ENCODE results near the gene TCHP.

The TCHP gene

GRCh38 chr12:109892165-109892715 is 7.8 kb upstream of the TCHP start:
- Histone ChIP-seq H3K9ac (ENCODE audit: low read depth, low read length, poor library complexity, severe bottlenecking) (no peak overlapping the region), H3K9me3 (ENCODE audit: insufficient read depth, low read depth, low read length) (no peaks in the 10 kb centered on the region), H3F3A (ENCODE audit: low read depth) (no peaks in the 10 kb centered on the region), H3K4me3 (ENCODE audit: low read length, poor library complexity, severe bottlenecking) (no peak overlapping the region), H3K4me2 (ENCODE audit: low read depth, low read length, poor library complexity, severe bottlenecking) (no peak overlapping the region), H3K27me3 (ENCODE audit: insufficient read depth, low read length, poor library complexity, severe bottlenecking) (no peaks in the 10 kb centered on the region), H3K79me2 (ENCODE audit: insufficient read depth, low read length) (no peaks in the 10 kb centered on the region), H4K20me1 (ENCODE audit: insufficient read depth, low read length, poor library complexity, severe bottlenecking) (no peaks in the 10 kb centered on the region), H2AFZ (ENCODE audit: low read length) (no peak overlapping the region), H3K9me2 (replicated peaks; ENCODE audit: low read depth, low read length) (no peaks in the 10 kb centered on the region), H3K4me1 (ENCODE audit: insufficient read depth, low read length, poor library complexity, severe bottlenecking) (peaks cover 16% of the 10 kb centered on the region), H3K36me3 (ENCODE audit: insufficient read depth, low read length) (no peaks in the 10 kb centered on the region)
- TF ChIP-seq, protein P1, sequence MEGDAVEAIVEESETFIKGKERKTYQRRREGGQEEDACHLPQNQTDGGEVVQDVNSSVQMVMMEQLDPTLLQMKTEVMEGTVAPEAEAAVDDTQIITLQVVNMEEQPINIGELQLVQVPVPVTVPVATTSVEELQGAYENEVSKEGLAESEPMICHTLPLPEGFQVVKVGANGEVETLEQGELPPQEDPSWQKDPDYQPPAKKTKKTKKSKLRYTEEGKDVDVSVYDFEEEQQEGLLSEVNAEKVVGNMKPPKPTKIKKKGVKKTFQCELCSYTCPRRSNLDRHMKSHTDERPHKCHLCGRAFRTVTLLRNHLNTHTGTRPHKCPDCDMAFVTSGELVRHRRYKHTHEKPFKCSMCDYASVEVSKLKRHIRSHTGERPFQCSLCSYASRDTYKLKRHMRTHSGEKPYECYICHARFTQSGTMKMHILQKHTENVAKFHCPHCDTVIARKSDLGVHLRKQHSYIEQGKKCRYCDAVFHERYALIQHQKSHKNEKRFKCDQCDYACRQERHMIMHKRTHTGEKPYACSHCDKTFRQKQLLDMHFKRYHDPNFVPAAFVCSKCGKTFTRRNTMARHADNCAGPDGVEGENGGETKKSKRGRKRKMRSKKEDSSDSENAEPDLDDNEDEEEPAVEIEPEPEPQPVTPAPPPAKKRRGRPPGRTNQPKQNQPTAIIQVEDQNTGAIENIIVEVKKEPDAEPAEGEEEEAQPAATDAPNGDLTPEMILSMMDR (conservative IDR thresholded peaks at IDR 0.05; ENCODE audit: low read length) = no peak
- no peak for TF ChIP-seq EZH2phosphoT487 (IDR thresholded peaks at IDR 0.05; ENCODE audit: borderline replicate concordance)

GRCh38 chr12:109892748-109893147 is 7.3 kb upstream of the TCHP start:
- Histone ChIP-seq H3K9me2 (replicated peaks; ENCODE audit: low read depth, low read length) (no peaks in the 10 kb centered on the region), H3K9me3 (ENCODE audit: insufficient read depth, low read depth, low read length) (no peaks in the 10 kb centered on the region), H3K27me3 (ENCODE audit: insufficient read depth, low read length, poor library complexity, severe bottlenecking) (no peaks in the 10 kb centered on the region), H3K36me3 (ENCODE audit: insufficient read depth, low read length) (no peaks in the 10 kb centered on the region), H3F3A (ENCODE audit: low read depth) (no peaks in the 10 kb centered on the region), H4K20me1 (ENCODE audit: insufficient read depth, low read length, poor library complexity, severe bottlenecking) (no peaks in the 10 kb centered on the region), H3K79me2 (ENCODE audit: insufficient read depth, low read length) (no peaks in the 10 kb centered on the region), H3K4me1 (ENCODE audit: insufficient read depth, low read length, poor library complexity, severe bottlenecking) (peaks cover 16% of the 10 kb centered on the region), H3K4me3 (ENCODE audit: low read length, poor library complexity, severe bottlenecking) (no peak overlapping the region), H3K4me2 (ENCODE audit: low read depth, low read length, poor library complexity, severe bottlenecking) (no peak overlapping the region), H2AFZ (ENCODE audit: low read length) (no peak overlapping the region), H3K9ac (ENCODE audit: low read depth, low read length, poor library complexity, severe bottlenecking) (no peak overlapping the region)
- no peak for TF ChIP-seq EZH2phosphoT487 (IDR thresholded peaks at IDR 0.05; ENCODE audit: borderline replicate concordance)
- TF ChIP-seq, protein P1 (conservative IDR thresholded peaks at IDR 0.05; ENCODE audit: low read length) = no peak

DNA sequence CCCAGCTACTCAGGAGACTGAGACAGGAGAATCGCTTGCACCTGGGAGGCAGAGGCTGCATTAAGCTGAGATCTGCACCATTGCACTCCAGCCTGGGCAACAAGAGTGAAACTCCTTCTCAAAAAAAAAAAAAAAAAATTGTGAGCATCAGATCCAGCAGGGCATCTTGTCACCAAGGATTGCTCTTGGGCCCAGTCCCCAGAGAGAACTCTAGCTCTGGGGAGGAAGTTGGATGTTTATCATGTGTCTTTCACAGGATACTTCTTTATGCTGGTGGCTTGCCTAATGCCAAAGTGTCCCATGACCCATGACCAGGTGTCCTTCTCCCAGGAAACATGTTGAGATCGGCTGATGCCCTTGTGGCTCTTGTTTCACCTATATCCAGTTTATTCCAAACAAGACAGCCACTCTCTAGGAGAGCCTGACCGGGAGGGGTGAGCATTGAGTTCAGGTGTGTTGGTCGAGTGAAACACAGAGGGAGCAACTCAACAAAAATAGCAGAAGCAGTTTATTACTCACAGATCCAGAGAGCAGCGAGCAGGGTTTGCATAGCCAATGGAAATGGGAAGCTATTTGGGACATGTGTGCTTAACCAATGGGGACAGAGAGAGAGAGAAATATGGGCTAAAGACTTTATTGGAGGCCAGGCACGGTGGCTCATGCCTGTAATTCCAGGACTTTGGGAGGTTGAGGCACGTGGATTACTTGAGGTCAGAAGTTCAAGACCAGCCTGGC is 6.6 kb upstream of the TCHP start:
- no peak overlapping the region for H3K4me2 ChIP-seq (ENCODE audit: low read depth, low read length, poor library complexity, severe bottlenecking)
- no peaks in the 10 kb centered on the region for H4K20me1 ChIP-seq (ENCODE audit: insufficient read depth, low read length, poor library complexity, severe bottlenecking)
- no peak overlapping the region for H3K9ac ChIP-seq (ENCODE audit: low read depth, low read length, poor library complexity, severe bottlenecking)
- H3K27me3 ChIP-seq (ENCODE audit: insufficient read depth, low read length, poor library complexity, severe bottlenecking) = no peaks in the 10 kb centered on the region
- no peaks in the 10 kb centered on the region for H3K9me3 ChIP-seq (ENCODE audit: insufficient read depth, low read depth, low read length)
- TF ChIP-seq, protein P1 (conservative IDR thresholded peaks at IDR 0.05; ENCODE audit: low read length) = no peak
- TF ChIP-seq EZH2phosphoT487 (IDR thresholded peaks at IDR 0.05; ENCODE audit: borderline replicate concordance) = no peak
- no peak overlapping the region for H2AFZ ChIP-seq (ENCODE audit: low read length)
- no peaks in the 10 kb centered on the region for H3K79me2 ChIP-seq (ENCODE audit: insufficient read depth, low read length)
- H3K4me1 ChIP-seq (ENCODE audit: insufficient read depth, low read length, poor library complexity, severe bottlenecking) = peaks cover 9% of the 10 kb centered on the region
- no peaks in the 10 kb centered on the region for H3K9me2 ChIP-seq (replicated peaks; ENCODE audit: low read depth, low read length)
- H3K4me3 ChIP-seq (ENCODE audit: low read length, poor library complexity, severe bottlenecking) = no peak overlapping the region
- H3K36me3 ChIP-seq (ENCODE audit: insufficient read depth, low read length) = no peaks in the 10 kb centered on the region
- H3F3A ChIP-seq (ENCODE audit: low read depth) = no peaks in the 10 kb centered on the region
